Type B pancreatic cell (in vitro differentiated cells): ENCODE measurements around the gene ZBTB9. TPM values are rescaled to one million over a fixed set of nuclear protein-coding genes. Genes with fewer than 3 reads are reported as not detected.

Experiments
- DNase-seq: peaks from one replicate; pipeline ENCODE4 v3.0.0; 2021; ENCODE audit warnings: mixed read lengths; ENCODE audit not compliant: unreplicated experiment; ENCODE audit errors: extremely low spot score
- H3K27ac Mint-ChIP-seq: 2 replicates; pipeline ENCODE4 v1.8.0; 2021; ENCODE audit warnings: mild to moderate bottlenecking, mixed read lengths
- H3K27me3 Mint-ChIP-seq: 2 replicates; pipeline ENCODE4 v1.8.0; 2021; ENCODE audit warnings: mixed read lengths
- H3K36me3 Mint-ChIP-seq: 2 replicates; pipeline ENCODE4 v1.8.0; 2021; ENCODE audit warnings: mixed read lengths
- H3K4me1 Mint-ChIP-seq: one replicate; pipeline ENCODE4 v1.8.0; 2021; ENCODE audit warnings: mixed read lengths; ENCODE audit not compliant: unreplicated experiment
- H3K4me3 Mint-ChIP-seq: 2 replicates; pipeline ENCODE4 v1.8.0; 2021; ENCODE audit warnings: mild to moderate bottlenecking, mixed read lengths
- H3K9me3 Mint-ChIP-seq: 2 replicates; pipeline ENCODE4 v1.8.0; 2021; ENCODE audit warnings: mixed read lengths
- CTCF ChIP-seq: fragments of 200-600 bp; sonication (generic); conservative IDR thresholded peaks from 2 replicates; pipeline ENCODE4 v1.5.0; 2021; ENCODE audit warnings: antibody characterized with exemption, mild to moderate bottlenecking
- microRNA-seq: library from miRNA; unstranded; fragments of <30 nt; microRNA quantifications from one replicate; pipeline ENCODE4, GENCODE V29; 2020
- total RNA-seq: library from RNA; stranded (reverse); gene quantifications from 2 replicates; pipeline ENCODE4 v1.2.1, GENCODE V29; 2021; ENCODE audit warnings: low replicate concordance

ZBTB9 gene
- total RNA-seq, 1 donor from 2014 or later, result 14.5 TPM

- no peak overlapping the region for H3K4me3 Mint-ChIP-seq
- DNase-seq, result no peak
- H3K27me3 Mint-ChIP-seq, result no peaks in the 10 kb centered on the region
- H3K27ac Mint-ChIP-seq, result no peak overlapping the region
- H3K4me1 Mint-ChIP-seq, result peaks cover 10% of the 10 kb centered on the region
- no peaks in the 10 kb centered on the region for H3K9me3 Mint-ChIP-seq
- H3K36me3 Mint-ChIP-seq, result no peaks in the 10 kb centered on the region
- TF ChIP-seq CTCF, result no peak
These were observed 48.1 kb downstream of the ZBTB9 start for GRCh38 chr6:33502486-33502885.

- TF ChIP-seq CTCF, result no peak
- Mint-ChIP-seq H3K4me3 (no peak overlapping the region), H3K9me3 (no peaks in the 10 kb centered on the region), H3K27ac (no peak overlapping the region), H3K36me3 (no peaks in the 10 kb centered on the region), H3K4me1 (peaks cover 14% of the 10 kb centered on the region), H3K27me3 (no peaks in the 10 kb centered on the region)
- no peak for DNase-seq
These were observed 50.1 kb downstream of the ZBTB9 start for GRCh38 chr6:33504486-33504885.

- Mint-ChIP-seq H3K27me3 (no peaks in the 10 kb centered on the region), H3K4me1 (peaks cover 14% of the 10 kb centered on the region), H3K9me3 (no peaks in the 10 kb centered on the region), H3K36me3 (no peaks in the 10 kb centered on the region), H3K27ac (peak overlapping the region; percentile 54), H3K4me3 (no peak overlapping the region)
- no peak for TF ChIP-seq CTCF
- no peak for DNase-seq
These were observed 51.4 kb downstream of the ZBTB9 start for GRCh38 chr6:33505548-33506370.

Small RNA genes lying within 50 kb of the gene (microRNA-seq; reads per million reads assigned to microRNA genes)
- gene MIR5004, result not detected

Other genes with a start within 250 kb of the ZBTB9 start
- 13.9 and 15.7 TPM in 2 replicates for gene HSD17B8, start 249.9 kb upstream of the ZBTB9 start, total RNA-seq
- 44.5 and 60.4 TPM in 2 replicates for gene RING1, start 246.1 kb upstream of the ZBTB9 start, total RNA-seq
- gene VPS52, start 182.7 kb upstream of the ZBTB9 start, total RNA-seq, result 54.7 and 62.4 TPM in 2 replicates
- gene RPS18, start 182.5 kb upstream of the ZBTB9 start, total RNA-seq, result 3,043 and 3,480 TPM in 2 replicates
- gene B3GALT4, start 177.5 kb upstream of the ZBTB9 start, total RNA-seq, result 10.1 and 22.2 TPM in 2 replicates
- gene WDR46, start 165.3 kb upstream of the ZBTB9 start, total RNA-seq, result 53.1 and 67.4 TPM in 2 replicates
- gene PFDN6, start 165.0 kb upstream of the ZBTB9 start, total RNA-seq, result 52.9 and 54.5 TPM in 2 replicates
- gene RGL2, start 155.6 kb upstream of the ZBTB9 start, total RNA-seq, result 128 and 176 TPM in 2 replicates
- 71.4 and 93.5 TPM in 2 replicates for gene TAPBP, start 140.5 kb upstream of the ZBTB9 start, total RNA-seq
- 21.1 and 22.2 TPM in 2 replicates for gene ZBTB22, start 136.8 kb upstream of the ZBTB9 start, total RNA-seq
- 43.6 and 47.0 TPM in 2 replicates for gene DAXX, start 131.6 kb upstream of the ZBTB9 start, total RNA-seq
- 28.0 and 67.7 TPM in 2 replicates for gene KIFC1, start 62.8 kb upstream of the ZBTB9 start, total RNA-seq
- 23.8 and 49.6 TPM in 2 replicates for gene PHF1, start 43.6 kb upstream of the ZBTB9 start, total RNA-seq
- 212 and 278 TPM in 2 replicates for gene CUTA, start 36.5 kb upstream of the ZBTB9 start, total RNA-seq
- 18.4 and 74.1 TPM in 2 replicates for gene SYNGAP1, start 34.5 kb upstream of the ZBTB9 start, total RNA-seq
- gene BAK1, start 125.7 kb downstream of the ZBTB9 start, total RNA-seq, result 27.3 and 37.0 TPM in 2 replicates
- gene ITPR3, start 166.7 kb downstream of the ZBTB9 start, total RNA-seq, result 24.6 and 56.1 TPM in 2 replicates